GM18858 (cell line): ENCODE data around the gene SLC12A7.
"Not testable (repeated sequence)": the region's sequence is repeated elsewhere in the genome, so short reads cannot be mapped to it uniquely, and the experiment has no call there.

ENCODE experiments used
- ATAC-seq: cut with Tn5 transposase; IDR thresholded peaks from one replicate; pipeline ENCODE4 v1.9.1; 2021; ENCODE audit not compliant: unreplicated experiment

Gene SLC12A7

DNA sequence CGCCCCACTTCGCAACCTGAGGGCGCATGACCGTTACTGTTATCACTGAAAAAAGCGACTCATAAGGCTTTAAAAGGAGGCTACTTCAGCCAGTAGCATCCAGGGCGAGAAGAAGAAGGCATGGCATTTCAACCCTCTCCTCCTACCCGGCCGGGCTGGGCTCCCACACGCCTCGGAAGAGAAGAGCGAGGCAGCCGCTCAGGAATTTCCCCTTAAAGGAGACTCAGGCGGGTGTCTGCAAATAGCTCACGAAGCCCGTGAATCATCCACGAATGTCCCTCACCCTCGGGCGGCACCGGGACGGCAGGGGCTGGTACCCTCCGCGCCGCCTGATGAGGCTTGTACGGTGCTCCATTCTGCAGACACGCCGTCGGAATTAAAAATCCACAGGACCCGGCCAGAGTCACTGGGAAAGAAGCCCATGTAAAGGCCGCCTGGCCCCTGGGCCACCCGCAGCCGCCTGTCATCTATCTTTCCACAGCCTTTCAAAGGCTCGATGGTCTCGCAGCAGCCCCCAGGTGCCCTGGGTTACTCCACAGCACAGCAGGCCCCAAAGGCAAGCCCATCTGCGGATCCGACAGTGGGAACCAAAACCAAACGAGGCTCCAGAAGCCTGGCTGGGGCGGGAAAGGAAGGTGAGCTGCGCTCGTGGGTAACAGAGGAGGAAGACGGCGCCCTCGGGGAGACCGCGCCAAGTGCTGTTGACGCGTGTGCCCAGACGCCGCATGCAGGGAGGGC is 11.8 kb downstream of the SLC12A7 start:
- no peak for ATAC-seq

DNA sequence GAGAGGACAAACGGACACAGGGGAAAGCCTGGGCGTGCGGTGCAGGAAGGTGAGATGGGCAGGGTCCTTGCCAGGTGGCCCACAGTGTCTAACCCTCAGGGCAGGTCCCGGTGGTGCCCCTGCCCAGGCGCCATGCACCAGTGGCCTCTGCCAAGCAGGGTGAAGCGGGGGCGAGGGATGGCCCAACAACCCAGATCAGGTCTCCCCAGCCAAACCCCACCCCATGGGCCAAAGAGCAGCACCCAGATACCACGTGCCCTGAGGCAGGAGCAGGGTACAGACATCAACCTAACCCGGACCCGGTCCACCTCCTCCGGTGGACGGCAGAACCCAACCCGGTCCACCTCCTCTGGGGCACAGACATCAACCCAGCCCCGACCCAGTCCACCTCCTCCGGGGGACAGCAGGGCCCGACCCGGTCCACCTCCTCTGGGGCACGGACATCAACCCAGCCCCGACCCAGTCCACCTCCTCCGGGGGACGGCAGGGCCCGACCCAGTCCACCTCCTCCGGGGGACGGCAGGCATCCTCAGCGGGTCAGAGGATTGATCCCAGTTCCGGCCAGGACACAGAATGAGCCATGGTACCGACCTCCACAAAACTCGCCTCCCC is 12.8 kb downstream of the SLC12A7 start:
- ATAC-seq, result no peak

DNA sequence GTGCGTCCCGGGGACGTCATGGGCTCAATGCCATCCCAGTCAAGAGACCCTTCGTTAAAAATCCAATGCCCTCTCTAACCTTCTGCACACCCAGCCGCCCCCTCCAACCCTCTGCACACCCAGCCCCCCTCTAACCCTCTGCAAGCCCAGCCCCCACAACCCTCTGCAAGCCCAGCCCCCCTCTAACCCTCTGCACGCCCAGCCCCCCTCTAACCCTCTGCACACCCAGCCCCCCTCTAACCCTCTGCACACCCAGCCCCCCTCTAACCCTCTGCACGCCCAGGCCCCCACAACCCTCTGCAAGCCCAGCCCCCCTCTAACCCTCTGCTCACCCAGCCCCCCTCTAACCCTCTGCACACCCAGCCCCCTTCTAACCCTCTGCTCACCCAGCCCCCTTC is 13.9 kb downstream of the SLC12A7 start:
- not testable (repeated sequence) for ATAC-seq

DNA sequence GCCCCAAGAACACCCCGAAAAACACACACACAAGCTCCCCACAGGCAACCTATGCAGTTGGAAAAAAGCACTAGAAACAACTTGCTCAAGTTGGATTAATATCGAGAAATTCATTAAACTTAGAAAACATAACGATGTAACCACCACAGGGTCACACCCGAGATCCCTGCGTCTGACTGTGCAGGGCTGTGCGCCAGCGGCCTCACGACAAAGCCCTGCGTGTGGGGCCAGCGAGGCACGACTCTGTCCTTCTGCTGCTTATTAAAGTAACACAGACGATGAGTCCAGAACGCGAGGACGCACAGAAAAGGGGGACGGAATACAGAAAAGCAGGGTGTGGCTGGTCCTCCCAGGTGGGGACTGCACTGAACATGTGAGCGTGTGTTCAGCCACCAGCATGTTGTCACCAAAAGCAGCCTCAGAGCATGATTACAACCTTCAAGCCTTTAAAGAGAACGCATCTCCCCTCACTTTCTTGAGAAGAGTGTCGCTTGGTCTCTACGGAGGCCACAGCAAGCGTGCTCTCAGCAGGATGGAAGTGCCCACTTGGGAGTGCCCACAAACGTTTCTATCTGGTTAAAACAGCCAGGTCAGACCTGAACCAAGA is 14.4 kb downstream of the SLC12A7 start:
- ATAC-seq, result no peak

DNA sequence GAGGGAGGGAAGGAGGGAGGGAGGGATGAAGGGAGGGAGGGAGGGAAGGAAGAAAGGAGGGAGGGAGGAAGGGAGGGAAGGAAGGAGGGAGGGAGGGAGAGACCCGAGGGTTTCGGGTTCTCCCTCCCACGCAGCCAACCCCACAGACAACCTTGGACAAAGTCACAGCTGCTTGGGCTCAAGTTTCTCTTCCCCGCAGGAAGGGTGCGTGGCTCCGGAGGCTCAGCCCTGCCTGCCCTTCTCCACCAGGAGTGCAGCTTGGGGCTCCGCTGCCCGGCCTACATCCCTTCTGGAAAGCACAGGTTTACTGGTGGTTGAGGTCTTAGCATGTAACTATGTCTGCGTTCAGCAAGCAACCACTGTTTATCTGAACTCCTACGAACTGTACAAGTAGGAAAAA is 15.0 kb downstream of the SLC12A7 start:
- ATAC-seq, result no peak

DNA sequence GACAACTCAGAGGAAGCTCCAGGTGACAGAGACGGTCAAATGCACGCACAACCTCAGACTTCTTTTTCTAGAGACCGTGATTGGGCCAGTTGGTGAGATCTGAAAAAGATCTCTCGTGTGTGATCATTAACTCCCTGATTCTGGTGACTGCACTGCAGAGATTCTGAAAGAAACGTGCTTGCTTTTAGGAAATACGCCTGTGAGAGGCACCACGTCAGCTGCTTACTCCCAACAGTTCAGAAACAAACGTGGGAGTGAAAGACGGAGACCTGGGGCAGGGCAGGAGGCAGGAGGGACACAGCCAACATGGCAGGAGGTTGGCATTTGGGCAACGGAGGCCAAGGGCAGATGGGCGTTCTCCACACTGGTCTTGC is 15.9 kb downstream of the SLC12A7 start:
- ATAC-seq, result no peak

DNA sequence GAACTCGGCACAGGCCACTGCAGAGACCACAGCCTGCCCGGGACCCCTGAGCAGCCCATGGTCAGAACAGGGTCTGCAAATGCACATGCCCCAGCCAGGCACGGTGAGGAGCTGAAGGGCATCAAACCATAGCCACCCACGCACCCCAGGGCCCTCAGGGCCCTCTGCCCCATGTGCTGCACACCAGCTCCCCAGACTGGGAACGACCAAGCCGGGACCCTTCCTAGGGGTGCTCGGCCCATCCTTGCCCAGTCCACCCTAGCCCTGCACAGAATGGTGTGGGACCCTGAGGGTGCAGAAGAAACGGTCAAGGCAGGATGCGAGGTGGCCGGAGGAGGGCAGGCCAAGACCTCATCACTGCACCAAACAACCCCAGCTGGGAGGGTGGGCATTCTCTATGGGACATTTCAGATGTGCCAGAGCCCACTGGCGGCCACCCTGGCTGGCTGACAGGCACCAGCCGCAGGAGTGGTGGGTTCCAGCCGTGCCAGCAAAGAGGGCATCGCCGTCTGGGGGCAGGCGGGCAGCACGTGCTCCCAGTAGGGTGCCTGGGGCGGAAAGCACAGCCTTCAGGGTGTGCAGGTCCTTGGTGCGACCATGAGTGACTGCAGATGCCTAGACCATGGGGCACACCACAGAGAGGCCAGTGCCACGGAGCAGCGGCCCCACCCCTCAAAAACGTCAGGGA is 16.4 kb downstream of the SLC12A7 start:
- no peak for ATAC-seq

DNA sequence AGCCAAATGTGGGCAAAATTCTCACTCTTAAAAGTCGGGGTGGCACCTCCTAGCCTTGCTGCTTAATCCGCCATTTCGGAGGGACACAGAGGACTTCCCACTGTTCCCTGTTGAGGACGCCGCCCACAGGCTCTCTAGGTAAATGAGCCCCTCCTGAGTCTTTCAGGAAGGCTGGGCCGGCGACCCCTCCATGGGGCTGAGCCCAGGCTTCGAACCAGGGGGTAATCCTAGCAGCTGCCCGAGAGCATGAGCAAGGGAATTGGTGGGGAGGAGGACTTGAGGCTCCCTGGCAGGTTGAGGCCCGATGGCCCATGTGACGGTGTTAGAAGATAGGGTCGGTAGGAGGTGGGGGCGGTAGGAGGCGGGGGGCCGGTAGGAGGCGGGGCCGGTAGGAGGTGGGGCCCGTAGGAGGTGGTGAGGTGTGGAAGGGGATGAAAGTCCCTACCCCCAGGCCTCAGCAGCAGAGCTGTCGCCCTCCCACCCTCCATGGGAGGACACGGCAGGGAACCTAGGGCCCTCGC is 17.1 kb downstream of the SLC12A7 start:
- no peak for ATAC-seq

DNA sequence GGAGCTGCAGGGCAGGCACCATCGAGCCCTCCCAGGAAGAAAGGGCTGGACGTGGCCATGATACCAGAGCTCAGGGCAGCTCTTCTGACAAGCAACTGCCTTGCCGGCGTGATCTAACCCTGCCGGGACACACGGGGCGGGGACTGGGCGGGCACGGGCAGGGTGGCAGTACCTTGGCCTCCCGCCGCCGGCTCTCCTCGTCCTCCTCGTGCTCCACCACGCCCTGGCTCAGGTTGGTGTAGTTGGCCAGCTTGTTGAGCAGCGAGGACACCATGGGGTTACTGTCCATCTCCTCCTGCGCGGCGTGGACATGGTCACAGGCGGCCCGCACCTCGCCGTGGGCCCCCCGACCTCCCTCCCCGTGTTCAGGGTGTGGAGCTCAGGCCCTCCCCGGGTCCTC is 18.5 kb downstream of the SLC12A7 start:
- ATAC-seq, result no peak

DNA sequence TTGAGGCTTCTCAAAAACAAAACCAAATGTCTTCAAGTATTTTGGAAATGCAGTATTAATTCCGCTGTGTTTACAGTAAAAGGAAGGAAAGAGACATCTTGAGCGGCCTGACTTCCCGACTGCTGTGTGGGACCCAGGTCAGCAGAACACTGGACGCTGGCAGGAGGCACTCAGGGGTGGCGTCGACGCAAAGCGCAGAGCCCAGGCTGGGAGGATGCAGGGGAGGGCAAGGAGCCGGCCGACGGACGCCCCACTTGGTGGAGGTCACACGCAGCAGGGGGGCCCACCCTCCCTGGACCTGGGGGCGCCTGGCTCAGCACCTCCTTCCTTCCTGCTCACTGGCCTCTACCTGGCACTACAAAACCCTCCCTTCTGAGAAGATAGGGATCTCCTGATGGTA is 19.7 kb downstream of the SLC12A7 start:
- no peak for ATAC-seq

DNA sequence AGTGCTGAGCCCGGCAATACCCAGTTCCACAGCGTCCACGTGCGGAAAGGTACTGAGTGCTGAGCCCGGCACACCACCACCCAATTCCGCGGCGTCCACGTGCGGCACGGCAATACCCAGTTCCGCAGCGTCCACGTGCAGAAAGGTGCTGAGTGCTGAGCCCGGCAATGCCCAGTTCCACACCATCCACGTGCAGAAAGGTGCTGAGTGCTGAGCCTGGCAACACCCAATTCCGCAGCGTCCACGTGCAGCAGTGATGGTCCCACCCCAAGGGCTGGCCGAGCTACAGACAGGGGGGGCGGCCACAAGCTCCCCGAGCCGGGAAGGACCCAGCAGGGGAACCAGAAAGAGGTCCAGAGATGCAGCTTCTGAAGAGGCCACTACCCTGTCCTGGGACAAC is 20.2 kb downstream of the SLC12A7 start:
- no peak for ATAC-seq

DNA sequence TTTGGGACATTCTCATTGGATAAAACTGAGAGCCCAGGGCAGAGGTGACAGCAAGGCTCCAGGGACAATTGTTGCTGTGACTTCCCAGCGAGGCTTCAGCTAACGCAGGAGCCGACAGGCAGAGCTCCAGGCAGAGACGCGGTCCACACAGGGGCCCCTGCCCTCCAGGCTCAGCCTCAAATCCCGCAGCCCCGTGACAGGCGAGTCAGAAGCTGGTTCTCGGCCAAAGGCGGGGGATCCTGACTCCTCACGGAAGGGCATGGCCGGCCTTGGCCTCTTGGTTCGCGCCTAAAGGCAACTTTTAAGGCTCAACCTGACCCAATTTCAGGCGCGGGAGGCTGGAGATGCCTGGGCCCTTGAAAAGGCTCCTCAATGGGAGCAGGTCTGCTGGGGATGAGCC is 21.3 kb downstream of the SLC12A7 start:
- no peak for ATAC-seq

DNA sequence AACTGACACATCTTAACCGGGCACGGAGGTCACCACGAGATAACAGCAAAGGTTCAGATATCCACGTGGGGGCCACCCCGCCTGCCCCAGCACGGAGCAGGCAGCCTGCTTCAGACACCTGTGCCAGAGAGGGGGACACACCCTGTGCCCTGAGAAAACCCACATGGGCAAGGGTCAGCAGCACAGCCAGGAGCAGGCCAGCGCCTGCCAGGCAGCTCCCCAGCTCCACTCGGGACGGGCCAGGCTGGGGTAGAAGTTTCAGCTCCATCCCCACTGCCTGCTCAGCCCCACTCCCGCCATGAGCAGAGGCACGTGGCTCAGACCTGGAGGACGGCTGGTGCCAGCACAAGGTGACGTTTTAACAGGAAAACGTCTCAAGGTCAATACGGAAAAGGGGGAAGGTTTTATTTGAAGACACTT is 22.2 kb downstream of the SLC12A7 start:
- no peak for ATAC-seq

DNA sequence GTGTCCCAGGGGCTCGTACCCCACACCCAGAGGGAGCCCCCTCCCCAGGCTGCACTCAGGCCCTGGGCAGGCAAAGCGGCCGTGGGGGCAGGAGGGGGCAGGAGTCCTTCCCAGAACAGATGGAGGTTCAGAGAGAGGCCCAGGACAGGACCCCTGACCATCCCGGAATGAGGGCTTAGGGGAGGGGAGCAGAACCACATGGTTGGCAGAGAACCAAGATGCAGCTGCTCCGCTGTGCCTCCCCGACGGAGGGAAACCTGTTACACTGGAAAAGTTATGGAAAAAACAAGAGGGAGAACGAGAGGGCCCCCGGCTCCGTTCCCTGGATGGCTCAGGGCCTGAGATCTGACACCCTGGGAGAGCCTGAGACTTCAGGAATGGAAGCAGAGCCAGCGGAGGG is 22.7 kb downstream of the SLC12A7 start:
- no peak for ATAC-seq

DNA sequence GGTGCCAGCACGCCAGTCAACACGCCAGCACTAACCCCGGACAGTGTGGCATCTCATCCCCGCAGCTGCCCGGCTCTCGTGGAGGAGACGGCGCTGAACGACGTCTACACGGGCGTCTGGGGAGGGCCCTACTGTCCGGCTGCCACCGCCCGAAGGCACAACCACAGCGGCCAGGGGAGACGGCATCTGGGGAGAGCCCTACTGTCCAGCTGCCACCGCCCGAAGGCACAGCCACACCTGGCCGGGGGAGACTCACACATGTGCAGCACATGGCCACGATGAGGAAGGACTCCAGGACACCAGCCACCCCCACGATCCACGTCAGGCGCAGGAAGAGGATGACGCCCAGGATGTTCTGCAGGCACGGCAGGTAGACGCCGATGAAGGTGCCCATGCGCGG is 23.1 kb downstream of the SLC12A7 start:
- no peak for ATAC-seq

DNA sequence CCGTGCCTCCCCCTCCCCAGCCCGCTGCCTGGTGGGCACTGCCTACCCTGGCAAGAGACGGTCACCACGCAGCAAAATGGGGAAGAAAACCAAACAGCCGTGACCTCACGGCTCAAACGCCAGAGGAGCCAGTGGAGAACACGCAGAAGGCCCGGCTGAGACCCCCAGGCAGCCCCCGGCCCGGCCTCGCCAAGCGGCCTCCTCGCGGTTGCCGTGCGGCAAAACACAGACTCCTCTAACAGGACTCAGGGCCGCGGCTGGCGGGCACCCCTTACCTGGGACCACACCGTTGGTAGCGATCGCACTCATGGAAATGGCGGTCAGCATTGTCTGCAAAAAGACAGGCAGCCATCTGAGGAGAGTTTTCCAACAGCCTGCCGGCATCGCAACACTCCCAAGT is 23.8 kb downstream of the SLC12A7 start:
- no peak for ATAC-seq

DNA sequence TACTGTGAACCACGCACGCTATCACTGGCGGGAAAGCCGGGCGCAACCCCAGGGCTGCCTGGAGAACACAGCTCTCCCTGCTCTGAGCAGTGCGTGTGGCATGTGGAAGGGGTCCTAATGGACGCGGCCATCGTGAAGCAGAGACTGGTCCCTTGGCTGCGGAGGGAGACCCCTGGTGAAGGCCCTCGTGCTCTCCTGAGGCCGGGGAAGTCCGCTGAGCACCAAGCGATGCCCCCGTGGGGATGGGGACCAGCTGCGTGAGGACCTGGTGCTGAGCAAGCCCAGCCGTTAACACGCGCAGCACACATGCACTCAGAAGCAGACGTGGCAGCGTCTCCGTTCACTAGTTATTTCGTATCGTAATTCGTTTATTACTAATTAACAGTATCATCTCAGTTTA is 24.4 kb downstream of the SLC12A7 start:
- ATAC-seq, result no peak

DNA sequence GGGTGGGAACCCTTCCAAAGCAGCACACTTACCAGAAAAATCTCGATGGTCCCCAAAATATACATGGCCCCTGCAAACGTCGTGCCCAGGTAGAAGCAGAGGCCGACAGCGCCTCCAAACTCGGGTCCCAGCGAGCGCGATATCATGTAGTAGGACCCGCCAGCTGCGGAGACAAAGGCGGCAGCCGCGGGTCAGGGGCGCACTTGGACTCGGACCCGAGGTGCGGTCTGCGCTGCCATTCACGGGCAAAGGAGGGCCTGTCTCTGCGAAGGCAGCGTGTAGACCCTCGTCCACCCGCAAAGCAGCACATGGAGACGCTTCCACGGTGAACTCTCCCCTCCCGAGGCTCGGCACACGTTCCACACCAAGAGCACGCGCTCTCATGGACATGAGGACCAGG is 25.0 kb downstream of the SLC12A7 start:
- ATAC-seq, result no peak

DNA sequence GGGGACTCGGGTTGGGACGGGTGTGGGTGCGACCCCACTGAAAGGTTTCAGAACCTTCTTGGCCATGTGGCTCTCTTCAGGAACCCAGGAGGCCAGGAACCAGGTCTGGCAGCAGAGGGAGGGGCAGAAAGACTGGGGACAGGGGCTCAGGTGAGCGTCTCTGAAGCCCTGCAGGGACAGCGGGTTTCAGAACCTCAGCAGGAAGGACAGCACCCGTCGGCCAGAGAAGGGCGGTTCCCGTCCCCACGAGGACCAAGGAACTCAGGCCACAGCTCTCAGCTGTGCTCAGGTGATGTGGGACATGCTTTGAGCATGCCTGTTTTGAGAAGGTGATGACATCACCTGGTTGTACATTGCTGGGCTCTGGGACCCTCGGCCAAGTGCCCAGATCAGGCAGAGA is 25.7 kb downstream of the SLC12A7 start:
- no peak for ATAC-seq

DNA sequence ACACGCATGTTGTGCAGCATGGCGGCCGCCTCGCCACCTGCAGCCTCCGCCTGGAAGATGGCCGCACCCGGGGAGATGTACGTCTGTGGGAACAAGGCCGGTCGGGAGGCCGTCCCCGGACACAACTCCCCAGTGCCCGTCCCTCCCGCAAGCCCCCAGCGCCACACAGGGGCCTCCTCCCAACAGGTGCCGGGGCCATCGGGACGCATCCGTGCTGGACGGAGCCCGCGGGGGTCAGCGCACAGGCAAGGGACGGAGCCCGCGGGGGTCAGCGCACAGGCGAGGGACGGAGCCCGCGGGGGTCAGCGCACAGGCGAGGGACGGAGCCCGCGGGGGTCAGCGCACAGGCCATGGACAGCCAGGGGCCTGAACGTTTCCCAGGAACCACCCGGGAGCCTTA is 26.5 kb downstream of the SLC12A7 start:
- no peak for ATAC-seq

DNA sequence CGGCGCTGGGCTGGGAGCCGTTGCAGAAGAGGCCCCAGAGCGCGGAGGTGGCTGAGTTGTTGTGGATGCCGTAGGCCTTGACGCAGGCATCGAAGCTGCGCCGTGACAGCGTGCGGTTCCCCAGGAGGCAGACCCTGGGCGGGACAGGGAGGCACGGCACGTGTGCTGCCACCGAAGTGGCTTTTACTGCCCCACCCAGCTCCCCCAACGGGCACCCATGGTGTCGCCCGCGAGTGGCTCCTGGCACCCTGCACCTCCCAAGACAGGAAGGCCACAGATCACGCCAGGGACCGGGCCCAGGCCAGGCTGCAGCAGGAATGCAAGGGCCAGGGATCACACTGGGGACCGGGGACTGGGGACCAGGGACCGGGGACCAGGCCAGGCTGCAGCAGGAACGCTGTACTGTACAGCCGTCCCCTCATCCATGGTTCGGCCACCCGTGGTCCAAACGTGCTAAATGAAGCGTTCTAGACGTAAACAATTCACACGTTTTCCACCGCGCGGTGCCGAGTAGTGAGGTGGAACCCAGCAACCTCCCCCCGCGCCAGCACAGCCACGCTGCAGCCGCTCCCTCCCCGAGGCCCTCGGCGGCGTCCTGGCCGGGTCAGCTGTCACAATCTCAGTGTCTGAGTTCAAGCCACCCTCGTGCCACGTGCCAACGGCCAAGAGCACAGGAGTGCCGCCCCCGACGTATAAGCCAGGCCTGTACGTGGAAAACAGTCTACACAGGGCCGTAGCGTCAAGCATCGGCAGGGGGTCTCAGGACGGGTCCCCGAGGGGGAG is 27.8 kb downstream of the SLC12A7 start:
- ATAC-seq, result no peak
